ENCODE data around the gene SLC6A13.
A peak's percentile ranks its signal among the peaks of the same experiment; 100 is the strongest.
"Not testable (repeated sequence)": the region's sequence is repeated elsewhere in the genome, so short reads cannot be mapped to it uniquely, and the experiment has no call there.

The SLC6A13 gene

DNA sequence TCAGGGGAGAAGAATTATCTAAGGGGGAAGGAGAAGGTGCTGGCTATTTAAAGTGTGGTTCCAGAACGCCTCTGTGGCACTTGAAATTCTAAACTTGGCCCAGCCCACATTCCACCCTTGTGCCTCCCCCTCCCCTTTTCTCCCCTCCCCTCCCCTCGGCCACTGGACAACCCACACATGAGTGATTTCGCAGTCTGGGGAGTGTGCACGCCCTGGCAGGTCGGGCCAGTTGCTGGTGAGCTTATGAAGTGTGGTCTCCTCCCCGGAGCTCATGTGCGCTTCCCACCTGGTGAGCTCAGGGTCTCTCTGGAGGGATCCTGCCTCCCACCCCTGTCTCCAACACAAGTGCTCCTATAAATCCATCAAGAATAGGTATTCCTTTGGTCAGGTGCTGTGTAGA is at the start of gene SLC6A13:
SLC6A13 (minus strand) TSS at position 20 of the 400 bp plus-strand sequence. CDS start 2,784 bp downstream, outside the sequence.
- peak; percentile 12 for DNase-seq

DNA sequence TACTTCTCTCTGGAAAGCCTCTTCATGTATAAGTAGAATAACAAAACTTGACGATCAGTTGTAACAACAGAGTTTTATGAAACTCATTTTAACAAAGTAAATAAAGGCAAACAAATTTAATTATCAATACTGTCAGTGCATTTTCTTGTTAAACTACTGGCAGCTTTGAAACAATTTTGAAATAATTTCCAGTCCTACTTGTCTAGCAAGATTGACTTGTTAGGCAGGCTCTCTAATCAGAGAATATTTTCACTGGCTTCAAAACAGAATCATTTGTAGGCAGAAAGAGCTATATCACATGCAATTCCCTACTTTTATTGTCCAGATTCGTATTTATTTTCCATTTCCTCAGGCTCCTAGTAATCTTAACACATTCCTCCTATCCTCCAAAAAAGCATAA is 45.9 kb upstream of the SLC6A13 start:
- no peak for DNase-seq

DNA sequence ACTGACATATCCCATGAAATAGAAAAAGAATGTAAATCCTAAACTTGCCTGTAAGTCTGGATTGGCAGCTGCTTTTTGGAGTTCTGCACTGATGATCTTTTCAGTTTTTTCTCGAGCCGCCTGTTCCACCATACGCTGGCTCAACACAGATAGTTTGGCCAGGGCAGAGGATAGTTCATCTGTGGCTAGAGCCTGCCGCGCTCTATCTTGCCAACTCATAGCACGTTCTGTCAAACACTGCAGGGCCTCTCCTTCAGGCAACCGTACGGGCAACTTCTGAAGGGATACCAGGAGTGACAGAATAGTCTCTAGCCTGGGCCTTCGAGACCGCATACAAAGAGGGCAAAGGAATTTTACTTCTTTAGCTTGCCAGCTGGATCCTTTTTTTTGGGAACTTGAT is 44.8 kb upstream of the SLC6A13 start:
- DNase-seq: no peak

DNA sequence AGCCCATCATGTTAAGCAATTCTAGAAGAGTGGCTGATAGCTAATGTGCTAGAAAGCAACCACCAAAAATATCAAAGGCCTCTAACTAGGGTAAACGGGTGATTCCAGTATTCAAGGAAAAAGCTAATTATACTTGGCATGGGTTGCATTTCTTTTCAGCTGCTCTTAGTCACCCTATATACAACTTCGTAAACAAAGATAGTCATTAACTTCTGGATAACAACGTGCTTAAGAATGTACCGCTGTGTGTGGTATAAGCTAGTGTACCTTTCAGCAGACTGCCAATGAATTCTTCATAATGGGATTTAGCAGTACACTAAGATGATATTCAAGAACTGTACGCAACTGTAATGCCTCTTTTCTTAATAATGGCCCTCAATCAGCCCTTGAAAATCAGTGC is 42.2 kb upstream of the SLC6A13 start:
- DNase-seq: no peak

DNA sequence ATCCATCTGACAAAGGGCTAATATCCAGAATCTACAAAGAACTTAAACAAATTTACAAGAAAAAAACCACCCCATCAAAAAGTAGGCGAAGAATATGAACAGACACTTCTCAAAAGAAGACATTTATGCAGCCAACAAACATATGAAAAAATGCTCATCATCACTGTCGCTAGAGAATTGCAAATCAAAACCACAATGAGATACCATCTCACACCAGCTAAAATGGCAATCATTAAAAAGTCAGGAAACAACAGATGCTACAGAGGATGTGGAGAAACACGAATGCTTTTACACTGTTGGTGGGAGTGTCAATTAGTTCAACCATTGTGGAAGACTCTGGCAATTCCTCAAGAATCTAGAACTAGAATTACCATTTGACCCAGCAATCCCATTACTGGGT is 40.1 kb upstream of the SLC6A13 start:
- not testable (repeated sequence) for DNase-seq

DNA sequence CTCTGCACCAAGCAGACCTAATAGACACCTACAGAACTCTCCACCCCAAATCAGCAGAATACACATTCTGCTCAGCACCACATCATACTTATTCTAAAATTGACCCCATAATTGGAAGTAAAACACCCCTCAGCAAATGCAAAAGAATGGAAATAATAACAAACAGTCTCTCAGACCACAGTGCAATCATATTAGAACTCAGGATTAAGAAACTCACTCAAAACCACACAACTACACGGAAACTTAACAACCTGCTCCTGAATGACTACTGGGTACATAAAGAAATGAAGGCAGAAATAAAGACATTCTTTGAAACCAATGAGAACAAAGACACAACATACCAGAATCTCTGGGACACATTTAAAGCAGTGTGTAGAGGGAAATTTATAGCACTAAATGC is 37.5 kb upstream of the SLC6A13 start:
- not testable (repeated sequence) for DNase-seq

DNA sequence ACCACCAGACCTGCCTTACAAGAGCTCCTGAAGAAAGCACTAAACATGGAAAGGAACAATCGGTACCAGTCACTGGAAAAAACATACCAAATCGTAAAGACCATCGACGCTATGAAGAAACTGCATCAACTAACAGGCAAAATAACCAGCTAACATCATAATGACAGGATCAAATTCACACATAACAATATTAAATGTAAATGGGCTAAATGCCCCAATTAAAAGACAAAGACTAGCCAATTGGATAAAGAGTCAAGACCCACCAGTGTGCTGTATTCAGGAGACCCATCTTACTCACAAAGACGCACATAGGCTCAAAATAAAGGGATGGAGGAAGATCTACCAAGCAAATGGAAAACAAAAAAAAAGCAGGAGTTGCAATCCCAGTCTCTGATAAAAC is 36.9 kb upstream of the SLC6A13 start:
- not testable (repeated sequence) for DNase-seq

DNA sequence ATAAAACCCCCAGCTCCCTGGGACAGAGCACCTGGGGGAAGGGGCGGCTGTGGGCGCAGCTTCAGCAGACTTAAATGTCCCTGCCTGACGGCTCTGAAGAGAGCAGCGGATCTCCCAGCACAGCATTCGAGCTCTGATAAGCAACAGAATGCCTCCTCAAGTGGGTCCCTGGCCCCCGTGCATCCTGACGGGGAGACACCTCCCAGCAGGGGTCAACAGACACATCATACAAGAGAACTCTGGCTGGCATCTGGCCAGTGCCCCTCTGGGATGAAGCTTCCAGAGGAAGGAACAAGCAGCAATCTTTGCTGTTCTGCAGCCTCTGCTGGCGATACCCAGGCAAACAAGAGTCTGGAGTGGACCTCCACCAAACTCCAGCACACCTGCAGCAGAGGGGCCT is 35.4 kb upstream of the SLC6A13 start:
- not testable (repeated sequence) for DNase-seq

DNA sequence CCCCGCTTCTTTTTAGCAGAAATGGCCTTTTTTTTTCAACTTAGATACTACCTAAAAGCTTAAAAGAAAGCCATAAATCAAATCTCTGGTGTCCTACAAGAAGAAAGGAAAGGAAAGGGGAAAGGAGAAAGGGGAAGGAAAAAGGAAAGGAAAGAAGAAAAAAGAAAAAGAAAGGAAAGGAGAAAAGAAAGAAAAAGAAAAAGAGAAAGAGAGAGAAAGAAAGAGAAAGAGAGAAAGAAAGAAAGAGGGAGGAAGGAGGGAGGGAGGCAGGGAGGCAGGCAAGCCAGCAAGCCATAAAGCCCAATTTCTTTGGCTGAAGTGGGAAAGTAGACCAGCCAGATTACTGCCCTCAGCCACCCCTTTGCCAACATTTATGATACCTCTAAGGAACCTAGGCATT is 32.5 kb upstream of the SLC6A13 start:
- no peak for DNase-seq

DNA sequence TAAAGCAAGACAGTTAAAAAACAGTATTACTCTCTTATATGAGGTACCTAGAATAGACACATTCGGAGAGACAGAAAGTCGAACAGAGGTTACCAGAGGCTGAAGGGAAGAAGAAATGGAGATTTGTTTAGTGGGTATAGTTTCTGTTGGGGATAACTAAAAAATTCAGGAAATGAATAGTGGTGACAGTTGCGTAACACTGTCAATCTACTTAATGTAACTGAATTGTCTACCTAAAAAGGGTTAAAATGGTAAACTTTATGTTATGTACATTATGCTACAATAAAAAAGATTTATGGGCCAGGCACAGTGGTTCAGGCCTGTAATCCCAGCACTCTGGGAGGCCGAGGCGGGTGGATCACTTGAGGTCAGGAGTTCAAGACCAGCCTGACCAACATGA is 30.6 kb upstream of the SLC6A13 start:
- DNase-seq: no peak

DNA sequence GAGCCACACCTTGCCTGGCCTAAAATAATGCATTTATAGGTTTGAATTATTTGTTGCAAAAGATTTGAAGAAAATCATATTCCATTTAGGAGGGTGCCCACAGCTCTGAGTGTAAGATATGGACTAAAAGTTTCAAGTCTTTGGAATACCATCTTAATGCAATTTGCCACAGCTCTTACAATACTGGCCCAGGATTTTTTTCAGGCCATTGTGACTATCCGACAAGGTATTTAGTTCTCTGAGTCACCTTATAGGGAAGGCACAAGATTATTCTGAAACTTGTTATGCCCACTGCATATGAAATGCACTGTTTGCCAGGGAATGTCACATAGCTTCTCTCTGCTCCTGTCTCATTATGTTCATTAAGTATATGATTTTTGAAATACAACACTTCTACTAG is 29.6 kb upstream of the SLC6A13 start:
- no peak for DNase-seq

DNA sequence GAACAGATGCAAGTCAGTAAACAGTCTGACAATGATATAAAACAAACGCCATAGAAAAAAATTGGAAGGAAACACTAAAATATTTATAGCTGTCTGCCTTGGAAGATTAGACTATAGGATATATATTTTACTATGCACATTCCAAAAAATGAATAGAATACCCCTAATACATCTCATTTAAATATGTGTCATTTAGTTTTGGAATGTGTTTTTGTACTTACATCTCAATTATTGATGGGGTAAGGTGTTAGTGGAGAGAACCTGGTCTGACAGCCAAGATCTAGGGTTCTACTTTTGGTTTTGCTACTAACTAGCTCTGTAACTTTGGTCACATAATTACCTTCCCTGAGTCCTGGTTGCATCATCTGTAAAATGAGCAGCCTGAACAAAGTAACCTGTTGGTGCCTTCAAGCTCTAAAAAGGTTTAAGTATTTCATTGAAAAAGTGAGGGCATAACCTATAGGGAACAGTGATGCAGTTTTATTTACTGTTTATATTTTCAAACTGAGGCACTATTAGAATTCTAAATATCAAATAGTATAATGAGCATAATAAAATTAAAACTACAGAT is 28.6 kb upstream of the SLC6A13 start:
- DNase-seq: no peak

DNA sequence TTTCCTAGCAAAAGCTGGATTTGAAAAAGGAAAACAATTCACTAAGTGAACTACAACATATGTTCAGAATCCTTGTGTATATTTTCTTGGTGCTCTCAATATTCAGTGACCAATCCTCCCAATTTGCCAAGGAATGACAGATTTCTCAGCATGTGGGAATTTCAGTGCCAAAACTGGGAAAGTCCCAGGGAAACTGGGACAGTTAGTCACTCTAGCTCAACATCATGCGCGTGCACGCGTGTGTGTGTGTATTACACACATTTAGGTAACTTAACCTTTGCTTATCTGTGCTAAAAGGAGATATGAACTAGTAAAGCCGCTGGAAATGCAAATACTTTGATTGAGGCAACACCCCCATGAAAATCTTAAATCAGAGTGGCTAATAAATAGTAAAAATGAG is 26.1 kb upstream of the SLC6A13 start:
- DNase-seq: no peak

DNA sequence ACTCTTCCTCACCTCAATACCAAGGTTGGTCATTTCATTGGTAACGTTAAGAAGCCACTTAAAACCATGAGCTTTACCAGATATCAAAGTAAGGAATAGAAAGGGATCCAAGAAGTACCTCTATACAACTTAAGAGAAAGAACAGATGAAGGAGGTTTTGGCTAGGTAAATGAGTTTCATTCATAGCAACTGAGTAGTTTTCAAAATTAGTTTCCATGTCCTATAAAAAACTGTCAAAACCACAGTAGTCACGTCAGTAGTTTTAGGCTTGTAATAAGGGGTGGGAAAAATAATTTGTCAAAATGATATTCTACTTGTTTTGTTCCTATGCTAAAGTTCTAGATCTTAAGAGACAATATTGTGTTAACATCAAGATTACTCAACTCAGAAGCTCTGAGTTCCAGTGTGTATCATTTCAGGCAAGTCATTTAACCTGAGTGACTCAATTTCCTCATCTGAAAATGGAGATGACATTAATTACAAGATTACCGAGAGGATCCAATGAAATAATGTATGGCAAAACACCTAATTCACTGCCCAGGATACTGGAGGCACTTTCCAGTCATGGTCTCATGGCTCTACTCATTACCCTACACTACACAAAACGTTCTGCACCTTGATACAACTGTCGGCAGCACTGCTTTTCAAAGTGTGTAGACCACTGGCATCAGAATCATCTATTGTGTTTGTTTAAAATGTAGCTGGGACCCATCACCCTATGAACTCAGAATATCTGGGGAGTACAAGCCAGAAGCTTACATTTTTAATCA is 24.1 kb upstream of the SLC6A13 start:
- no peak for DNase-seq

DNA sequence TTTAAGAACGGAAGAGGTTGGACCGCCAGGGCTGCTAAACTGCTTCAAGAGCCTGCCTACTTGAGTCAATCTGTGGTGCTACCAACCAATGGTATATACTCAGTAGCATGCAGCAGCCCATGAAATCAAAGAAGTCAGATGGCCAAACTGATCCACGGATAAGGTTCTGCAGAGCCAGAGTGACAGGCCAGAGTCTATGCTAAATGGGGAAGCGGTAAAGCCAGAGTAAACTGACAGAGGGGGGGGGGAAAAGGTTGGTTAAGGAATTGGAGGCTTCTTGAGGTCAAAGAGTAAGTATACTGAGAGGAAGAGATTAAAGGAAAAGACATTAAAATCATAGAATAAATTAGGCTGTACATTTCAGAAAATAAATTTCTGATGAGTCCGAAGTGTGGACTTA is 15.4 kb upstream of the SLC6A13 start:
- DNase-seq: no peak

DNA sequence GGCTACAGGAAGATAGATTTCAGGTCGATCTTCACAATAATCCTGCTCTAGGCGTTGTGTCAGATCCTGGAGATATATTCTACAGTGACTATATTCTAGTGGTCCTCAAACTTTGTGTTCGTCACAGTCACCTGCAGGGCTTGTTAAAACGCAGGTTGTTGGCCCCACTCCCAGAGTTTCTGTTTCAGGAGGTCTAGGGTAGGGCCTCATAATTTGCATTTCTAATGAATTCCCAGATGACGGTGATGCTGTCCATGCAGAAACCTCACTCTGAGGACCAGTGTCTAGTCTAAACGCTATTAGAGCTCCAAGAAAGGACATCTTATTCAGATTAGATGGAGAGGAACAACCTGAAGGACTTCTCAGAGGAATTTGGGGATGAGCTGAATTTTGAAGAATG is 13.2 kb upstream of the SLC6A13 start:
- no peak for DNase-seq

DNA sequence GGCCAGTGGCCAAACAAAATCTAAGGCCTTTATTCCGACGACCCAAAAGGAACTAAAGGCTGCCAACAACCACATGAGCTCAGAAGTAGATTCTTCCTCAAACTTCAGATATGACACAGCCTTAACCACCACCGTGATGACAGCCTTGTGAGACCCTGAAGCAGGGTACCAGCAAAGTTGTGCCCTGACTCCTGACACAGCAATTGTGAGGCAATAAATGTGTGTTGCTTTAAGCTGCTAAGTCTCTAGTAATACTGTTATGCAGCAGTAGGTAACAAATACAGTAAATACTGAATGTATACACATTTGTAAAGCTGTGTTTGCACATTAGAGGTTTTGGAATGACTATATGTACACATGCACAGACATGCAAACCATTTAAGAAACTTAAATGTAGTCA is 10.7 kb upstream of the SLC6A13 start:
- DNase-seq: no peak

DNA sequence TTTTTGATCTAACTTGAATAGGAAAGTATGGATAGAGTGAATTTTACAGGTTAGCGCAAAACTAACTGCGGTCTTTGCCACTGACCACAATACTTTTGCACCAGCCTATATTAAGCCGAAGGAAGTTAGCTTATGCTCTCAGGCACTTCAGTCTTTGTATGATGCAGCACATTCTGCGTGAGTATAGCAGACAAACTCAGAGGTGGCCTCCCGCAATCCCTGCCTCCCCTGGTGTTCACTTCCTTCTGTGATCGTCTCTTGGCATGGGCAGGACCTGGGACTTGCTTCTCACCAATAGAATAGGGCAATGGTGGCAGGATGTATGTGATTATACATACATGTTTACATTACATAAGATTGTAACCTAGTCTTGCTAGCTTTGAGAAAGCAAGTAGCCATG is 10.3 kb upstream of the SLC6A13 start:
- no peak for DNase-seq

DNA sequence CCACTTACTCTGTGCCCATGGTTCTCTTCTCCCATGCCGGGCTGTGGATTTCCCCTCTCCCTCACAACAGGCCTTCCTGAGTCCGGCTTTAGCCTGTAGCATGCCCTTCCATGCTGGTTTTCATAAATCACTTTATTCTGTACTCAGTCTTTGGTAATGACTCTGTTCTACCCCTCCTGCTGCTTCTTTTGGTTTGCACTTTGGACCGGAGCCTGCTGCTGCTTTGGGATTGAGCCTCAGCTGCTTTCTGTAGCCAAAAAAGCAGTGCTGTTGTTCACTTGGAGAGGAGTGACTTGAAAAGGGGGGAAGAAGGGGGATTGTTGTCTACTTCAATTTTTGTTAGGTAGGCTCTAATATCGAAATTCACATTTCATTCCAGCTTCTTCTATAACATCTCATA is 8.5 kb upstream of the SLC6A13 start:
- no peak for DNase-seq

DNA sequence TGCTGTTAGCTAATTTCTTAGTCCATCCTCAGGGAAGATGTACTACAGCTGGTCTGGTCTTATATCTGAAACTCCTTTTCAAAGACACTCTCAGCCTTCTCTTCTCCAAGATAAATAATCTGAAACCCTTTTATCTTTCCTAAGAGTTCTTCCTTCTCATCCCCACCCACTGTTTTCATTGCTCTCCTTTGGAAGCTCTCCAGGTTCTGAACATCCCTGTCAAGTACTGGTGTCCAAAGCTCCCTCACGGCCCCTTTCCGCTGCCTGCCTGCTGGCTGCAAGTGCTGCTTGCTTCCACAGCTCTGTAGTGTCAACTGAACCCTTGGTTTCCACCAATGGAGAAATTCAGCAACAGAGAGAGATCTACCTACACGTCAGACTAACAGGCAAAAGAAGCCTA is 6.6 kb upstream of the SLC6A13 start:
- peak; percentile 11 for DNase-seq

DNA sequence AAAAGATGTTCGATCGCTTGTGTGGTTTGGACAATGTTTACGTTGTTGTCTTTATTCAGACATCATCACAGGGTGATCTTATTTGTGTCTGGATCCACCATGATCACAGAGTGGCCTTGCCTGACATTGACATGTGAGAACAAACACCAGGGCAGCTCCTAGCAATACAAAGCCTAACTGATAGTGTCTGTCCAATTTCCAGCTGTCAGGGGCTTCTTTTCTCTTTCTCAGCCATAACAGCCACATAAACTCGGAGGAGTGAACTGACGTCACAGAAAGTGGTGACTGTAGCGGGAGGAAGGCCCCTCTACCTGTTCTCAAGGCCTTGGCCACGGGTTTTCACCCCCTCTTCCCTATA is 5.8 kb upstream of the SLC6A13 start:
- DNase-seq: peak; percentile 35

DNA sequence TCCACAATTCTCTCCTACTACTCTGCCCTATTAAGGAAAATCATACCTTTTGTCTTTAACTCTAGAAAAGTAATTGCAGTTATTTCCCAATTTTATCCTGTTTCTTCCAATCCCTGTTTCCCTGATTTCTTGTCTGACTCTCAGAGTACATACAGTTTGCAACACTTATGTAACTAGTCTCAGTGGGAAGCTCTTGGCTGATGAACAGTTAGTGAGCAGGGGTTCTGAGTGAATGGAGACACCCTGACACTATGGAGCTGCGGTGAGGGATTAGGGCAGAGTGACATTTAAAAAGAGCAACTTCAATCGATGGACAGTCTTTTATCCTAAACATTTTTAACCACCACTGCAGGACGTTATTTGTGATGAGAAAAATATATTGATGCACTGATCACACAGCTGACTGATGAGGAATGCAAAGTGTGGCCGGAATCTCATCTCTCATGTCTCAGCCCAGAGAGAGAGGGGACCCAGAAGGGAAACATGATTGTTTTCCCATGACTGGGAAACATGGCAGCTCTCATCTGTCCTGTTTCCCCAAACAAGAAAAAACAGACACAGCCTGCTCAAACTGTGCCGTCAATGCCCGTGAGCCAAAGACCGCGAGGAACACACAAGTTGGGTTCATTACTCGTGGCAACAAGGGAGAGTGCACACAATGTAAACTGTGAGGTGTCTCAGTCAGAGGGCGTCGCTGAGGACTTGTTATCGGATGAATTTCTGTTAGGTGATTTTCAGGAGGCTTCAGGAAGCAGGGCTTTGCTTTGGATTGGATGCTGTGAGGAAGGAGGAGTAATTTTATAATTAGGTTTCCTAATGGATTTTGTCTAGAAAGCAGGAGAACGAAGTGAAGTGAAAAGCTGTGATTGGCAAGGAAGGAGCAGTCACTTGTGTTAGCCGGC is 5.2 kb upstream of the SLC6A13 start:
- DNase-seq: peak; percentile 61

DNA sequence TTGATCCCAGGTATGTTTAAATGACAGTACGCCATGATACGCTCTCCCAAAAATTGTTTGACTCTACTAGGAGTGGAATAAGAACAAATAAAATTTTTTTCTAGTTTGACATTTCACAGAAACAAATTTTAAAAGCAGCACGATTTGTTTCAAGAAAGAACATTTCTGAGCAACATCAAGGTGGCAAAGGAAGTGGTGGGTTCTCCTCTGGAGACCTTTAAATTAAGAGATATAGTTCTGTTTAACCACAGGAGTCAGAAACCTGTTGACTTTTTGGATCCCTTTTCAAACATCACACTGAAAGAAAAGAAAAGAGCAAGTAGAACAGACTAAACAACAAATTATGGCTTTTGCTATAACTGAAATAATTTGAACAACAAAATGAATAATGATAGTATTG is 2.5 kb upstream of the SLC6A13 start:
- DNase-seq: no peak

DNA sequence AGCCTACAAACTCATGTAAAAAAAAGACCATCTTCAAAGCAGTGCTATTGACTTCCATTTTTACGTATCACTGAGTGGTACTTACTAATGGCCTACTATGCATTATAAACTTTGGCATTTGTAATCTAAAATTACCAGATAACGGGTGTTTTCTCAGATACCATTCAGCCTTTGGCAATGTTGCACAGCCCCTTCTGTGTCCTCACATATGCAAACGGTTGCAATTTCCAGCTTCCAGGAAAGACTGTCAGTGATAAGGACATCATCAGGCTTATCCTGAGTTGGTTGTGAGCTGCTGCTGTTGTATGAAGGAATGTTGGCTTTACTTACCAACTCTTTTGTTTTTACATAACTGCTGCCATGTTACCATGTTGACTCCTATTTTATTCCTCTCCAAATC is 1.6 kb upstream of the SLC6A13 start:
- DNase-seq: no peak
